Lower lobe of right lung (tissue), 2 donors: ENCODE measurements around the gene MPST. TPM values are rescaled to one million over a fixed set of nuclear protein-coding genes. Genes with fewer than 3 reads are reported as not detected.

Source experiments
- ATAC-seq, 2 donors: fragments of 200-7000 bp; cut with Tn5 transposase; one replicate each; pipeline ENCODE4 v1.9.1; 2020 to 2022; ENCODE audit warnings: mild to moderate bottlenecking in 2 of 2, moderate library complexity in 2 of 2
- DNase-seq: peaks from one replicate; pipeline ENCODE4 v3.0.0-alpha.2; 2020
- H3K27ac ChIP-seq: fragments of 200-600 bp; one replicate; pipeline ENCODE4 v1.8.0; 2022
- H3K27me3 ChIP-seq: fragments of 200-600 bp; one replicate; pipeline ENCODE4 v1.8.0; 2022; ENCODE audit warnings: low read depth
- H3K36me3 ChIP-seq: fragments of 200-600 bp; one replicate; pipeline ENCODE4 v1.8.0; 2022; ENCODE audit warnings: mild to moderate bottlenecking
- H3K4me1 ChIP-seq: fragments of 200-600 bp; one replicate; pipeline ENCODE4 v1.8.0; 2022
- H3K4me3 ChIP-seq: fragments of 200-600 bp; one replicate; pipeline ENCODE4 v1.8.0; 2022; ENCODE audit warnings: mild to moderate bottlenecking
- H3K9me3 ChIP-seq: fragments of 200-600 bp; one replicate; pipeline ENCODE4 v1.8.0; 2022
- CTCF ChIP-seq: fragments of 200-600 bp; IDR thresholded peaks from one replicate; pipeline ENCODE4 v1.8.0; 2022; ENCODE audit warnings: antibody characterized with exemption, mild to moderate bottlenecking
- intact Hi-C: fragments of 100-400 bp; cut with DNase I; formaldehyde crosslinking; loops from one replicate; pipeline ENCODE4 v1.11.0; 2022
- total RNA-seq: library from RNA; stranded (reverse); fragmentation: NEBNext Ultra II Directional; extraction: Animal tissue kit (Norgen Biotek cat#: 25700); gene quantifications from one replicate; pipeline ENCODE4 v1.2.1, GENCODE V29; 2021
- donor health status: DM: no; HTN: yes; CAD: no; lungs with severe emphysema.

The MPST gene
- total RNA-seq, 1 donor from 2014 or later, result 73.2 TPM

GRCh38 chr22:37079158-37079557 lies 59.6 kb downstream of the MPST start:
- no peak for TF ChIP-seq CTCF
- Histone ChIP-seq H3K4me3 (no peak overlapping the region), H3K36me3 (no peaks in the 10 kb centered on the region), H3K9me3 (no peaks in the 10 kb centered on the region), H3K4me1 (peaks cover 12% of the 10 kb centered on the region), H3K27ac (no peak overlapping the region), H3K27me3 (peaks cover 22% of the 10 kb centered on the region)
- DNase-seq, result no peak
- intact Hi-C loops, result no loop called here
- ATAC-seq, result no peak

Other genes with a start within 250 kb of the MPST start
- 30.2 TPM for gene IFT27, start 243.6 kb upstream of the MPST start, total RNA-seq
- 4.5 TPM for gene PVALB, start 202.7 kb upstream of the MPST start, total RNA-seq
- gene NCF4, start 158.7 kb upstream of the MPST start, total RNA-seq, result 55.3 TPM
- gene CSF2RB, start 106.1 kb upstream of the MPST start, total RNA-seq, result 30.1 TPM
- gene TST, start 295 bp upstream of the MPST start, total RNA-seq, result 48.3 TPM
- 24.2 TPM for gene KCTD17, start 32.0 kb downstream of the MPST start, total RNA-seq
- gene TMPRSS6, start 90.0 kb downstream of the MPST start, total RNA-seq, result 0.53 TPM
- gene IL2RB, start 130.2 kb downstream of the MPST start, total RNA-seq, result 10.2 TPM
- gene C1QTNF6, start 168.5 kb downstream of the MPST start, total RNA-seq, result 5.3 TPM
- not detected for gene SSTR3, start 192.7 kb downstream of the MPST start, total RNA-seq
- 111 TPM for gene RAC2, start 224.5 kb downstream of the MPST start, total RNA-seq